Effector CD8-positive, alpha-beta T cell (primary cell): Measurements from ENCODE around the gene NDST1.
"Not testable (repeated sequence)": the region's sequence is repeated elsewhere in the genome, so short reads cannot be mapped to it uniquely, and the experiment has no call there.

ENCODE experiments used
- DNase-seq: peaks from one replicate; lab custom pipeline; 2025; lab: John Stamatoyannopoulos, UW

Gene NDST1

GRCh38 chr5:150508277-150508640, 328 bp downstream of the NDST1 start:
- no peak for DNase-seq

GRCh38 chr5:150508828-150509227, 897 bp downstream of the NDST1 start:
- no peak for DNase-seq

GRCh38 chr5:150509992-150510391, 2.1 kb downstream of the NDST1 start:
- DNase-seq = no peak

GRCh38 chr5:150510460-150511263, 2.7 kb downstream of the NDST1 start:
- DNase-seq = no peak

- no peak for DNase-seq
Observed at GRCh38 chr5:150511578-150512367, 3.8 kb downstream of the NDST1 start.

- no peak for DNase-seq
Observed at GRCh38 chr5:150512368-150512747, 4.4 kb downstream of the NDST1 start.

- DNase-seq = no peak
Observed at GRCh38 chr5:150513375-150514309, 5.7 kb downstream of the NDST1 start.

- no peak for DNase-seq
Observed at GRCh38 chr5:150514708-150515211, 6.8 kb downstream of the NDST1 start.

- no peak for DNase-seq
Observed at GRCh38 chr5:150515446-150515845, 7.5 kb downstream of the NDST1 start.

- DNase-seq = no peak
Observed at GRCh38 chr5:150516011-150516410, 8.1 kb downstream of the NDST1 start.

GRCh38 chr5:150517272-150518152, 9.6 kb downstream of the NDST1 start:
- DNase-seq = no peak

GRCh38 chr5:150518712-150519559, 11.0 kb downstream of the NDST1 start:
- DNase-seq = not testable (repeated sequence)

- DNase-seq = no peak
Observed at GRCh38 chr5:150519560-150519945, 11.6 kb downstream of the NDST1 start.

GRCh38 chr5:150519978-150520377, 12.0 kb downstream of the NDST1 start:
- DNase-seq = no peak

GRCh38 chr5:150520747-150521521, 13.0 kb downstream of the NDST1 start:
- DNase-seq = no peak

- DNase-seq = no peak
Observed at GRCh38 chr5:150521522-150521817, 13.5 kb downstream of the NDST1 start.

- DNase-seq = no peak
Observed at GRCh38 chr5:150521939-150522503, 14.1 kb downstream of the NDST1 start.

- no peak for DNase-seq
Observed at GRCh38 chr5:150522504-150523414, 14.8 kb downstream of the NDST1 start.
